ENCODE results near the gene SMPD4.

GRCh38 chr2:130186391-130186790 is 5.0 kb upstream of the SMPD4 start:
- TF ChIP-seq EZH2 (IDR thresholded peaks at IDR 0.05), result no peak
- no peak for TF ChIP-seq CTCF (IDR thresholded peaks at IDR 0.05 in 2 of 3, conservative IDR thresholded peaks at IDR 0.05 in 1 of 3; ENCODE audit: borderline replicate concordance in 1 of 3, insufficient read depth in 1 of 3, low read depth in 2 of 3, low read length in 2 of 3)
- TF ChIP-seq JUND (IDR thresholded peaks at IDR 0.05), result no peak
- TF ChIP-seq RAD21 (IDR thresholded peaks at IDR 0.05; ENCODE audit: low read depth), result no peak
- no peak for TF ChIP-seq CBX3 (IDR thresholded peaks at IDR 0.05; ENCODE audit: low read depth)
- TF ChIP-seq POLR2A (IDR thresholded peaks at IDR 0.05; ENCODE audit: borderline replicate concordance, extremely low read depth, insufficient read depth, insufficient read length), result no peak
- no peak for TF ChIP-seq EZH2phosphoT487 (IDR thresholded peaks at IDR 0.05; ENCODE audit: borderline replicate concordance)
- TF ChIP-seq POLR2AphosphoS5 (IDR thresholded peaks at IDR 0.05; ENCODE audit: low read depth, low read length), result no peak
- no peak for TF ChIP-seq ZNF274 (IDR thresholded peaks at IDR 0.05; ENCODE audit: low read depth, low read length)
- no peak for TF ChIP-seq SIN3A (IDR thresholded peaks at IDR 0.05; ENCODE audit: low read depth)
